ENCODE results near the gene FSTL5. TPM values are rescaled to one million over a fixed set of nuclear protein-coding genes. Genes with fewer than 3 reads are reported as not detected.
"Not testable (repeated sequence)": the region's sequence is repeated elsewhere in the genome, so short reads cannot be mapped to it uniquely, and the experiment has no call there.

Gene FSTL5
- total RNA-seq: not detected
- not detected for polyA plus RNA-seq

- ChIA-PET CTCF (ENCODE audit: partially characterized antibody) (no interaction called here), POLR2A (ENCODE audit: partially characterized antibody) (no interaction called here)
- Mint-ChIP-seq H3K27ac (no peak within 1 kb of the TSS), H3K4me3 (peak within 1 kb of the TSS in 4 of 8 donors; percentile 22 to 53 (median 44)), H3K4me1 (no peaks in the 10 kb centered on the region), H3K9me3 (peaks cover 0 to 4% (median 0%) of the 10 kb centered on the region in 8 donors), H3K36me3 (no peaks in the 10 kb centered on the region), H3K27me3 (peaks cover 0 to 2% of the 10 kb centered on the region in 2 donors)
- intact Hi-C loops (cut with micrococcal nuclease): no loop called here
- H3K4me1 ChIP-seq (ENCODE audit: insufficient read depth, low read length): no peaks in the 10 kb centered on the region
- no peak within 1 kb of the TSS for H3K27ac ChIP-seq (ENCODE audit: low read depth, low read length)
- DNase-seq: peak in 1 of 5 donors; percentile 41
- H3K36me3 ChIP-seq (ENCODE audit: insufficient read depth, low read length): no peaks in the 10 kb centered on the region
- H3K9me3 ChIP-seq (ENCODE audit: control insufficient read depth in 1 of 2, low read length in 2 of 2): no peaks in the 10 kb centered on the region
- no peaks in the 10 kb centered on the region for H3K27me3 ChIP-seq (ENCODE audit: insufficient read depth, low read length)
- no peak within 1 kb of the TSS for H3K4me3 ChIP-seq (ENCODE audit: low read length in 2 of 2)
Measured at GRCh38 chr4:162163892-162164759, at the start of gene FSTL5. FSTL5 (minus strand) TSS chr4:162164000; CDS start chr4:162111396, 52,604 bp downstream.

GRCh38 chr4:162209706-162210105 is 45.9 kb upstream of the FSTL5 start:
- Histone ChIP-seq H3K27ac (ENCODE audit: low read depth, low read length) (no peak overlapping the region), H3K27me3 (ENCODE audit: insufficient read depth, low read length) (no peaks in the 10 kb centered on the region), H3K9me3 (ENCODE audit: control insufficient read depth in 1 of 2, low read length in 2 of 2) (no peaks in the 10 kb centered on the region), H3K36me3 (ENCODE audit: insufficient read depth, low read length) (no peaks in the 10 kb centered on the region), H3K4me1 (ENCODE audit: insufficient read depth, low read length) (no peaks in the 10 kb centered on the region), H3K4me3 (ENCODE audit: low read length in 2 of 2) (no peak overlapping the region)
- Mint-ChIP-seq H3K9me3 (peaks cover 0 to 10% (median 3%) of the 10 kb centered on the region in 8 donors), H3K4me1 (no peaks in the 10 kb centered on the region), H3K27me3 (no peaks in the 10 kb centered on the region), H3K36me3 (no peaks in the 10 kb centered on the region), H3K27ac (no peak overlapping the region), H3K4me3 (no peak overlapping the region)
- ChIA-PET POLR2A (ENCODE audit: partially characterized antibody) (no interaction called here), CTCF (ENCODE audit: partially characterized antibody) (no interaction called here)
- no peak for DNase-seq
- intact Hi-C loops (cut with micrococcal nuclease): no loop called here

- intact Hi-C loops (cut with micrococcal nuclease); H3K36me3 Mint-ChIP-seq; H3K36me3 ChIP-seq (ENCODE audit: insufficient read depth, low read length); DNase-seq; H3K27me3 ChIP-seq (ENCODE audit: insufficient read depth, low read length); H3K27me3 Mint-ChIP-seq; H3K4me1 Mint-ChIP-seq; H3K4me3 ChIP-seq (ENCODE audit: low read length in 2 of 2); H3K4me1 ChIP-seq (ENCODE audit: insufficient read depth, low read length); H3K4me3 Mint-ChIP-seq; H3K9me3 ChIP-seq (ENCODE audit: control insufficient read depth in 1 of 2, low read length in 2 of 2); H3K27ac Mint-ChIP-seq; H3K27ac ChIP-seq (ENCODE audit: low read depth, low read length); POLR2A ChIA-PET (ENCODE audit: partially characterized antibody); CTCF ChIA-PET (ENCODE audit: partially characterized antibody): not testable (repeated sequence)
- H3K9me3 Mint-ChIP-seq: peaks cover 0 to 14% (median 5%) of the 10 kb centered on the region in 8 donors
Measured at GRCh38 chr4:162203478-162203877, 39.7 kb upstream of the FSTL5 start.

GRCh38 chr4:162201673-162202072 is 37.9 kb upstream of the FSTL5 start:
- H3K27me3 ChIP-seq (ENCODE audit: insufficient read depth, low read length): no peaks in the 10 kb centered on the region
- no peaks in the 10 kb centered on the region for H3K36me3 Mint-ChIP-seq
- POLR2A ChIA-PET (ENCODE audit: partially characterized antibody): no interaction called here
- no peak overlapping the region for H3K27ac ChIP-seq (ENCODE audit: low read depth, low read length)
- H3K27me3 Mint-ChIP-seq: no peaks in the 10 kb centered on the region
- no peak overlapping the region for H3K4me3 Mint-ChIP-seq
- no peaks in the 10 kb centered on the region for H3K36me3 ChIP-seq (ENCODE audit: insufficient read depth, low read length)
- CTCF ChIA-PET (ENCODE audit: partially characterized antibody): no interaction called here
- no peak overlapping the region for H3K4me3 ChIP-seq (ENCODE audit: low read length in 2 of 2)
- DNase-seq: no peak
- H3K9me3 Mint-ChIP-seq: peaks cover 0 to 12% (median 5%) of the 10 kb centered on the region in 8 donors
- intact Hi-C loops (cut with micrococcal nuclease): no loop called here
- H3K9me3 ChIP-seq (ENCODE audit: control insufficient read depth in 1 of 2, low read length in 2 of 2): no peaks in the 10 kb centered on the region
- no peaks in the 10 kb centered on the region for H3K4me1 Mint-ChIP-seq
- H3K4me1 ChIP-seq (ENCODE audit: insufficient read depth, low read length): no peaks in the 10 kb centered on the region
- H3K27ac Mint-ChIP-seq: no peak overlapping the region

- ChIA-PET CTCF (ENCODE audit: partially characterized antibody) (no interaction called here), POLR2A (ENCODE audit: partially characterized antibody) (no interaction called here)
- no peak overlapping the region for H3K27ac Mint-ChIP-seq
- H3K9me3 Mint-ChIP-seq: peaks cover 0 to 4% (median 0%) of the 10 kb centered on the region in 8 donors
- H3K4me1 Mint-ChIP-seq: no peaks in the 10 kb centered on the region
- Histone ChIP-seq H3K27ac (ENCODE audit: low read depth, low read length) (no peak overlapping the region), H3K9me3 (ENCODE audit: control insufficient read depth in 1 of 2, low read length in 2 of 2) (no peaks in the 10 kb centered on the region), H3K36me3 (ENCODE audit: insufficient read depth, low read length) (no peaks in the 10 kb centered on the region), H3K27me3 (ENCODE audit: insufficient read depth, low read length) (no peaks in the 10 kb centered on the region), H3K4me1 (ENCODE audit: insufficient read depth, low read length) (no peaks in the 10 kb centered on the region), H3K4me3 (ENCODE audit: low read length in 2 of 2) (no peak overlapping the region)
- DNase-seq: no peak
- peaks cover 0 to 1% of the 10 kb centered on the region in 2 donors for H3K27me3 Mint-ChIP-seq
- intact Hi-C loops (cut with micrococcal nuclease): no loop called here
- no peak overlapping the region for H3K4me3 Mint-ChIP-seq
- no peaks in the 10 kb centered on the region for H3K36me3 Mint-ChIP-seq
Measured at GRCh38 chr4:162170509-162170908, 6.7 kb upstream of the FSTL5 start.

GRCh38 chr4:162164906-162165510 is 1.2 kb upstream of the FSTL5 start:
- Histone ChIP-seq H3K27ac (ENCODE audit: low read depth, low read length) (no peak overlapping the region), H3K9me3 (ENCODE audit: control insufficient read depth in 1 of 2, low read length in 2 of 2) (no peaks in the 10 kb centered on the region), H3K4me3 (ENCODE audit: low read length in 2 of 2) (no peak overlapping the region), H3K4me1 (ENCODE audit: insufficient read depth, low read length) (no peaks in the 10 kb centered on the region), H3K36me3 (ENCODE audit: insufficient read depth, low read length) (no peaks in the 10 kb centered on the region), H3K27me3 (ENCODE audit: insufficient read depth, low read length) (no peaks in the 10 kb centered on the region)
- POLR2A ChIA-PET (ENCODE audit: partially characterized antibody): no interaction called here
- no peaks in the 10 kb centered on the region for H3K4me1 Mint-ChIP-seq
- H3K27ac Mint-ChIP-seq: no peak overlapping the region
- peaks cover 0 to 2% of the 10 kb centered on the region in 2 donors for H3K27me3 Mint-ChIP-seq
- intact Hi-C loops (cut with micrococcal nuclease): no loop called here
- CTCF ChIA-PET (ENCODE audit: partially characterized antibody): no interaction called here
- no peak for DNase-seq
- H3K36me3 Mint-ChIP-seq: no peaks in the 10 kb centered on the region
- H3K4me3 Mint-ChIP-seq: no peak overlapping the region
- peaks cover 0 to 4% (median 0%) of the 10 kb centered on the region in 8 donors for H3K9me3 Mint-ChIP-seq

GRCh38 chr4:162162672-162163071 is 1.1 kb downstream of the FSTL5 start:
- Mint-ChIP-seq H3K27me3 (peaks cover 0 to 2% of the 10 kb centered on the region in 2 donors), H3K4me1 (no peaks in the 10 kb centered on the region), H3K9me3 (peaks cover 0 to 4% (median 0%) of the 10 kb centered on the region in 8 donors), H3K36me3 (no peaks in the 10 kb centered on the region), H3K27ac (no peak overlapping the region), H3K4me3 (no peak overlapping the region)
- Histone ChIP-seq H3K4me1 (ENCODE audit: insufficient read depth, low read length) (no peaks in the 10 kb centered on the region), H3K4me3 (ENCODE audit: low read length in 2 of 2) (no peak overlapping the region), H3K36me3 (ENCODE audit: insufficient read depth, low read length) (no peaks in the 10 kb centered on the region), H3K9me3 (ENCODE audit: control insufficient read depth in 1 of 2, low read length in 2 of 2) (no peaks in the 10 kb centered on the region), H3K27ac (ENCODE audit: low read depth, low read length) (no peak overlapping the region), H3K27me3 (ENCODE audit: insufficient read depth, low read length) (no peaks in the 10 kb centered on the region)
- POLR2A ChIA-PET (ENCODE audit: partially characterized antibody): no interaction called here
- intact Hi-C loops (cut with micrococcal nuclease): no loop called here
- no peak for DNase-seq
- CTCF ChIA-PET (ENCODE audit: partially characterized antibody): no interaction called here

Measured in CD4-positive, alpha-beta memory T cell (primary cell).